NCI-H2107 (cell line): ENCODE data around the gene IL7R.
"Not testable (repeated sequence)": the region's sequence is repeated elsewhere in the genome, so short reads cannot be mapped to it uniquely, and the experiment has no call there.

Source experiments
- DNase-seq: peaks from one replicate; lab custom pipeline; 2025; lab: John Stamatoyannopoulos, UW

IL7R gene

GRCh38 chr5:35876454-35876853 is 19.8 kb downstream of the IL7R start:
- DNase-seq: no peak

GRCh38 chr5:35876922-35877321 is 20.2 kb downstream of the IL7R start:
- DNase-seq: no peak

- no peak for DNase-seq
These were observed 21.0 kb downstream of the IL7R start for GRCh38 chr5:35877655-35878054.

GRCh38 chr5:35878079-35878478 is 21.4 kb downstream of the IL7R start:
- DNase-seq: no peak

- DNase-seq: no peak
These were observed 22.4 kb downstream of the IL7R start for GRCh38 chr5:35879096-35879495.

- DNase-seq: no peak
These were observed 23.0 kb downstream of the IL7R start for GRCh38 chr5:35879649-35880048.

GRCh38 chr5:35880156-35880555 is 23.5 kb downstream of the IL7R start:
- DNase-seq: no peak

- no peak for DNase-seq
These were observed 25.1 kb downstream of the IL7R start for GRCh38 chr5:35881758-35882157.

GRCh38 chr5:35884191-35884769 is 27.6 kb downstream of the IL7R start:
- no peak for DNase-seq

- DNase-seq: no peak
These were observed 28.1 kb downstream of the IL7R start for GRCh38 chr5:35884773-35885172.

- no peak for DNase-seq
These were observed 29.7 kb downstream of the IL7R start for GRCh38 chr5:35886381-35886780.

- DNase-seq: no peak
These were observed 30.8 kb downstream of the IL7R start for GRCh38 chr5:35887321-35888100.

GRCh38 chr5:35890021-35891020 is 33.6 kb downstream of the IL7R start:
- DNase-seq: no peak

- DNase-seq: not testable (repeated sequence)
These were observed 36.1 kb downstream of the IL7R start for GRCh38 chr5:35892799-35893198.

GRCh38 chr5:35894131-35894530 is 37.4 kb downstream of the IL7R start:
- no peak for DNase-seq

- no peak for DNase-seq
These were observed 42.4 kb downstream of the IL7R start for GRCh38 chr5:35898952-35899660.

GRCh38 chr5:35899800-35900199 is 43.1 kb downstream of the IL7R start:
- no peak for DNase-seq

GRCh38 chr5:35900972-35901695 is 44.4 kb downstream of the IL7R start:
- DNase-seq: no peak

GRCh38 chr5:35902046-35902672 is 45.5 kb downstream of the IL7R start:
- DNase-seq: no peak

- no peak for DNase-seq
These were observed 47.0 kb downstream of the IL7R start for GRCh38 chr5:35903631-35904203.
